GM12878 (cell line): ENCODE measurements around the gene OR2V1. TPM values are rescaled to one million over a fixed set of nuclear protein-coding genes. Genes with fewer than 3 reads are reported as not detected.

Experiments
- ATAC-seq: fragments of 200-7000 bp; cut with Tn5 transposase; 3 replicates; pipeline ENCODE4 v1.9.1; 2020; ENCODE audit warnings: mild to moderate bottlenecking, moderate library complexity
- BruUV-seq: library from RNA; stranded (reverse); fragments of 400-500 nt; replicated peaks from 2 replicates; lab custom pipeline; 2021; lab: Mats Ljungman, UMichigan
- CTCF ChIA-PET: fragments of 300-600 bp; sonication (Branson Sonifier 250); formaldehyde crosslinking; extraction: SDS; loops from one replicate; lab custom pipeline; 2021; ENCODE audit warnings: inconsistent platforms; lab: Yijun Ruan, JAX
- POLR2A ChIA-PET: fragments of 350-600 bp; formaldehyde crosslinking; extraction: SDS; loops from one replicate; lab custom pipeline; 2021; ENCODE audit warnings: inconsistent platforms; lab: Charles Lee
- RAD21 ChIA-PET: fragments of 300-600 bp; sonication (Branson Sonifier 250); formaldehyde crosslinking; loops from one replicate; lab custom pipeline; 2023; ENCODE audit warnings: antibody characterized with exemption; ENCODE audit not compliant: unreplicated experiment; lab: Charles Lee
- SMC1A ChIA-PET: fragments of 300-600 bp; sonication (Branson Sonifier 250); formaldehyde crosslinking; loops from one replicate; lab custom pipeline; 2023; ENCODE audit not compliant: unreplicated experiment, uncharacterized antibody; lab: Charles Lee
- DNase-seq: peaks from one replicate; pipeline ENCODE4 v3.0.0-alpha.2; 2011; ENCODE audit warnings: low read depth, low spot score
- FAIRE-seq: peaks from 3 replicates; lab custom pipeline; 2011; peaks lifted over from hg19 to GRCh38; lab: Jason Lieb, UNC
- H2AFZ ChIP-seq: 2 replicates; pipeline ENCODE4 v1.6.0; 2011; ENCODE audit warnings: low read depth, low read length, control low read depth; ENCODE audit not compliant: control insufficient read depth
- H3K27ac ChIP-seq: 2 replicates; pipeline ENCODE4 v1.5.1; 2011; ENCODE audit warnings: control low read depth; ENCODE audit not compliant: control insufficient read depth, insufficient read depth
- H3K27me3 ChIP-seq, 2 experiments: replicated peaks in 1 of 2; 2 replicates each; pipeline versions ENCODE4 v1.6.0 to v1.6.1; 2011; ENCODE audit warnings: low read length in 1 of 2; ENCODE audit not compliant: control insufficient read depth in 2 of 2, insufficient read depth in 2 of 2
- H3K36me3 ChIP-seq, 2 experiments: 2 replicates each; pipeline ENCODE4 v1.5.1; 2011; ENCODE audit warnings: low read length in 1 of 2; ENCODE audit not compliant: control insufficient read depth in 2 of 2, insufficient read depth in 2 of 2
- H3K4me1 ChIP-seq: 2 replicates; pipeline ENCODE4 v1.6.1; 2011; ENCODE audit warnings: mild to moderate bottlenecking, low read length, moderate library complexity, mixed read lengths; ENCODE audit not compliant: control insufficient read depth, insufficient read depth
- H3K4me2 ChIP-seq: 2 replicates; pipeline ENCODE4 v1.6.0; 2011; ENCODE audit warnings: control low read depth; ENCODE audit not compliant: control insufficient read depth, insufficient read depth
- H3K4me3 ChIP-seq: fragments of 200-600 bp; sonication (generic); 2 replicates; pipeline ENCODE4 v1.5.1; 2016
- H3K79me2 ChIP-seq: 2 replicates; pipeline ENCODE4 v1.6.0; 2011; ENCODE audit warnings: low read length; ENCODE audit not compliant: control insufficient read depth, insufficient read depth
- H3K9ac ChIP-seq: 2 replicates; pipeline ENCODE4 v1.8.0; 2011; ENCODE audit warnings: low read length, control low read depth, mixed read lengths; ENCODE audit not compliant: control insufficient read depth, insufficient read depth
- H3K9me3 ChIP-seq: replicated peaks from 3 replicates; pipeline ENCODE4 v1.5.1; 2011; ENCODE audit warnings: mild to moderate bottlenecking, low read length; ENCODE audit not compliant: control insufficient read depth, insufficient read depth
- H4K20me1 ChIP-seq: 2 replicates; pipeline ENCODE4 v1.6.0; 2011; ENCODE audit not compliant: control insufficient read depth, insufficient read depth
- BCL11A ChIP-seq: IDR thresholded peaks from 2 replicates; pipeline ENCODE4 v1.6.1; 2011; ENCODE audit warnings: low read depth, low read length
- MEF2B ChIP-seq: fragments of 450-650 bp; IDR thresholded peaks from 2 replicates; pipeline ENCODE4 v1.6.1; 2018; ENCODE audit warnings: mild to moderate bottlenecking, moderate library complexity; ENCODE audit not compliant: partially characterized antibody, poor library complexity, severe bottlenecking
- NBN ChIP-seq: fragments of 450-650 bp; IDR thresholded peaks from 2 replicates; pipeline ENCODE4 v1.6.1; 2016
- WGBS: methylation state at CpG from one replicate; pipeline ENCODE4 v1.1.6; 2016; ENCODE audit warnings: low lambda C conversion rate; ENCODE audit not compliant: insufficient replicate concordance, insufficient coverage; ENCODE audit errors: missing lambda C conversion rate; 5-methylcytosine and 5-hydroxymethylcytosine counted together
- in situ Hi-C: fragments of 300-500 bp; cut with MboI; formaldehyde crosslinking; loops from 9 replicates; pipeline ENCODE4 v1.14.3; 2018; ENCODE audit warnings: mixed read lengths
- intact Hi-C: fragments of 100-400 bp; cut with micrococcal nuclease; formaldehyde crosslinking; loops from one replicate; pipeline ENCODE4 v1.14.2; 2022; ENCODE audit not compliant: unreplicated experiment
- polyA plus RNA-seq, 11 experiments: library from polyadenylated mRNA; depleted of rRNA in 4 of 11; unstranded in 6 of 11; stranded (reverse) in 5 of 11; fragments of >200 nt; fragmentation: Nextera tagmentation in 4 of 11; fragmentation: Illumina TruSeq in 1 of 11; extraction: Ambion mirVana in 4 of 11; extraction: Trizol in 1 of 11; gene quantifications; 1 replicate in 1 of 11; 2 replicates in 10 of 11; pipeline versions ENCODE4 v1.2.1 to v1.2.3, GENCODE V29; 2011 to 2016; ENCODE audit warnings: inconsistent platforms in 2 of 11, missing spikeins in 2 of 11, low read depth in 1 of 11
- total RNA-seq, 4 experiments: library from RNA; depleted of rRNA in 3 of 4; stranded (reverse); fragments of >200 nt in 3 of 4; fragmentation: Illumina TruSeq in 1 of 4; extraction: Trizol in 1 of 4; gene quantifications; 2 replicates each; pipeline versions ENCODE4 v1.2.1 to v1.2.3, GENCODE V29; 2013 to 2021
- TF ChIP-seq, protein P1 (sequence below), 3 experiments: IDR thresholded peaks in 2 of 3; conservative IDR thresholded peaks in 1 of 3; 2 replicates each; pipeline ENCODE4 v1.5.1; 2011; ENCODE audit warnings: low read depth in 3 of 3, low read length in 3 of 3, mild to moderate bottlenecking in 3 of 3, control low read depth in 2 of 3, moderate library complexity in 2 of 3, inconsistent platforms in 1 of 3, mixed read lengths in 1 of 3; ENCODE audit not compliant: control insufficient read depth in 2 of 3, insufficient read depth in 1 of 3; ENCODE audit errors: extremely low read depth in 1 of 3

The OR2V1 gene
- total and polyA plus RNA-seq, 10 of the 15 experiments (the other 5 are each of a cell fraction or from before 2014, with no cell fraction given): 0.20 to 4.4 TPM; not detected in 8

DNA sequence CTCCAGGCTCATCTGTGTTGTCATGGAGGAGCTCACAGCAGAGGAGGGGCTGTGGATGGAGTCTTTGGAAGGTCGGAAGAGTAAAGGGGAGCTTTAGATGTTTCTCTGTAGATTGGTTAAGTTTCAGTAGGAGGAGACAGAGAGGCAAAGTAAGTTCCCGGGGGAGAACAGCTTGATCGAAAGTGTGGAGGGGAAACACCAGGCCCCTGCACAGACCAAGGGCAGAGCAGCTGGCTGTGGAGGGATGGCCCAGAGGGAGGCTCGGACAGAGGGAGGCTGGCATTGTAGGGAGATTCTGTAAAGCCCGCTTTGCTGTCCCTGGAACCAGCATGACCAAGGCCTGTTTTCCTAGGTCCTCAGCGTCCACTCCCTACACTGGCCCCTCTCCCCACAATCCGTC lies 11.1 kb upstream of the OR2V1 start:
- Histone ChIP-seq H3K27ac (no peak overlapping the region), H3K9ac (no peak overlapping the region), H3K27me3 (no peaks in the 10 kb centered on the region; a peak in 2 of 4 replicates), H3K4me1 (no peaks in the 10 kb centered on the region), H3K4me3 (no peak overlapping the region), H4K20me1 (no peaks in the 10 kb centered on the region), H3K4me2 (no peak overlapping the region), H3K36me3 (no peaks in the 10 kb centered on the region), H3K9me3 (no peaks in the 10 kb centered on the region; the same call in 2 of the 3 replicates), H3K79me2 (no peaks in the 10 kb centered on the region), H2AFZ (no peak overlapping the region)
- intact Hi-C loops: no loop called here
- ATAC-seq: peak; percentile 84
- WGBS: 27% methylated on average over 7 of the region's 7 CpGs
- no peak for FAIRE-seq
- CTCF ChIA-PET: interaction anchor here (0.7 to 2.7 kb wide), 2 partner anchors 9 to 26 kb away, joined by 3 to 13 read pairs; no protein-coding TSS in a partner anchor
- in situ Hi-C loops: no loop called here
- SMC1A ChIA-PET: interaction anchor here (1.0 to 3.5 kb wide), 5 partner anchors 8 to 168 kb away, joined by 3 to 22 read pairs (median 6); no protein-coding TSS in a partner anchor
- POLR2A ChIA-PET: interaction anchor here (1.0 to 1.2 kb wide), 2 partner anchors 8 to 14 kb away, joined by 3 read pairs; no protein-coding TSS in a partner anchor
- no peak for DNase-seq
- TF ChIP-seq, protein P1, sequence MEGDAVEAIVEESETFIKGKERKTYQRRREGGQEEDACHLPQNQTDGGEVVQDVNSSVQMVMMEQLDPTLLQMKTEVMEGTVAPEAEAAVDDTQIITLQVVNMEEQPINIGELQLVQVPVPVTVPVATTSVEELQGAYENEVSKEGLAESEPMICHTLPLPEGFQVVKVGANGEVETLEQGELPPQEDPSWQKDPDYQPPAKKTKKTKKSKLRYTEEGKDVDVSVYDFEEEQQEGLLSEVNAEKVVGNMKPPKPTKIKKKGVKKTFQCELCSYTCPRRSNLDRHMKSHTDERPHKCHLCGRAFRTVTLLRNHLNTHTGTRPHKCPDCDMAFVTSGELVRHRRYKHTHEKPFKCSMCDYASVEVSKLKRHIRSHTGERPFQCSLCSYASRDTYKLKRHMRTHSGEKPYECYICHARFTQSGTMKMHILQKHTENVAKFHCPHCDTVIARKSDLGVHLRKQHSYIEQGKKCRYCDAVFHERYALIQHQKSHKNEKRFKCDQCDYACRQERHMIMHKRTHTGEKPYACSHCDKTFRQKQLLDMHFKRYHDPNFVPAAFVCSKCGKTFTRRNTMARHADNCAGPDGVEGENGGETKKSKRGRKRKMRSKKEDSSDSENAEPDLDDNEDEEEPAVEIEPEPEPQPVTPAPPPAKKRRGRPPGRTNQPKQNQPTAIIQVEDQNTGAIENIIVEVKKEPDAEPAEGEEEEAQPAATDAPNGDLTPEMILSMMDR (IDR thresholded peaks at IDR 0.05 in 2 of 3, conservative IDR thresholded peaks at IDR 0.05 in 1 of 3; ENCODE audit: control insufficient read depth in 2 of 3, extremely low read depth in 1 of 3, insufficient read depth in 1 of 3, low read depth in 3 of 3, low read length in 3 of 3): 0 out of 6 replicates have a peak, but pooled peaks of 1 of the 3 experiments have one; percentile 1
- TF ChIP-seq BCL11A (no peak), MEF2B (peak; percentile 30), NBN (0 out of 2 replicates have a peak, but pooled peaks have one; percentile 30)
- BruUV-seq: no TSS peak
- RAD21 ChIA-PET: interaction anchor here (1.0 to 1.1 kb wide), 4 partner anchors 9 to 282 kb away, joined by 3 to 9 read pairs (median 5); no protein-coding TSS in a partner anchor
